ENCODE results near the gene ENDOU. TPM values are rescaled to one million over a fixed set of nuclear protein-coding genes. Genes with fewer than 3 reads are reported as not detected.
A peak's percentile ranks its signal among the peaks of the same experiment; 100 is the strongest.

Gene ENDOU
- total RNA-seq, 1 experiment from 2014 or later: 0.11 TPM

GRCh38 chr12:47757364-47757839, 32.1 kb upstream of the ENDOU start:
- DNase-seq (ENCODE audit: low read depth): no peak

- DNase-seq (ENCODE audit: low read depth): peak; percentile 43
Observed at GRCh38 chr12:47755655-47756562, 30.6 kb upstream of the ENDOU start.

GRCh38 chr12:47754881-47755280, 29.6 kb upstream of the ENDOU start:
- DNase-seq (ENCODE audit: low read depth): no peak

- DNase-seq (ENCODE audit: low read depth): no peak
Observed at GRCh38 chr12:47754126-47754525, 28.8 kb upstream of the ENDOU start.

- peak; percentile 73 for DNase-seq (ENCODE audit: low read depth)
Observed at GRCh38 chr12:47753021-47754001, 28.0 kb upstream of the ENDOU start.

- DNase-seq (ENCODE audit: low read depth): no peak
Observed at GRCh38 chr12:47752552-47752951, 27.3 kb upstream of the ENDOU start.

GRCh38 chr12:47752121-47752520, 26.8 kb upstream of the ENDOU start:
- DNase-seq (ENCODE audit: low read depth): no peak

GRCh38 chr12:47751561-47751960, 26.3 kb upstream of the ENDOU start:
- DNase-seq (ENCODE audit: low read depth): peak; percentile 59

- DNase-seq (ENCODE audit: low read depth): no peak
Observed at GRCh38 chr12:47750916-47751470, 25.7 kb upstream of the ENDOU start.

GRCh38 chr12:47750229-47750798, 25.0 kb upstream of the ENDOU start:
- DNase-seq (ENCODE audit: low read depth): no peak

GRCh38 chr12:47748899-47749298, 23.6 kb upstream of the ENDOU start:
- DNase-seq (ENCODE audit: low read depth): no peak

GRCh38 chr12:47748507-47748828, 23.2 kb upstream of the ENDOU start:
- DNase-seq (ENCODE audit: low read depth): no peak

- no peak for DNase-seq (ENCODE audit: low read depth)
Observed at GRCh38 chr12:47747596-47748506, 22.6 kb upstream of the ENDOU start.

- DNase-seq (ENCODE audit: low read depth): no peak
Observed at GRCh38 chr12:47747126-47747525, 21.8 kb upstream of the ENDOU start.

GRCh38 chr12:47746523-47746922, 21.2 kb upstream of the ENDOU start:
- DNase-seq (ENCODE audit: low read depth): no peak

- DNase-seq (ENCODE audit: low read depth): no peak
Observed at GRCh38 chr12:47746073-47746472, 20.8 kb upstream of the ENDOU start.

GRCh38 chr12:47745485-47746041, 20.3 kb upstream of the ENDOU start:
- no peak for DNase-seq (ENCODE audit: low read depth)

- no peak for DNase-seq (ENCODE audit: low read depth)
Observed at GRCh38 chr12:47744778-47745436, 19.6 kb upstream of the ENDOU start.

GRCh38 chr12:47744005-47744651, 18.8 kb upstream of the ENDOU start:
- DNase-seq (ENCODE audit: low read depth): no peak

All from Daoy (cell line).